Panc1 (cell line): Measurements from ENCODE around the gene MRPS7. TPM values are rescaled to one million over a fixed set of nuclear protein-coding genes. Genes with fewer than 3 reads are reported as not detected.

Source experiments
- ATAC-seq: fragments of 200-7000 bp; cut with Tn5 transposase; 2 replicates; pipeline ENCODE4 v1.9.1; 2020; ENCODE audit warnings: mild to moderate bottlenecking, moderate library complexity
- BruUV-seq: library from RNA; stranded (reverse); fragments of 400-500 nt; replicated peaks from 2 replicates; lab custom pipeline; 2021; lab: Mats Ljungman, UMichigan
- CTCF ChIA-PET: fragments of 300-600 bp; sonication (Branson Sonifier 250); formaldehyde crosslinking; loops from one replicate; lab custom pipeline; 2022; ENCODE audit warnings: antibody characterized with exemption; lab: Charles Lee
- POLR2A ChIA-PET: fragments of 300-600 bp; sonication (Branson Sonifier 250); formaldehyde crosslinking; loops from one replicate; lab custom pipeline; 2022; ENCODE audit warnings: antibody characterized with exemption; lab: Charles Lee
- DNase-seq: peaks from one replicate; pipeline ENCODE4 v3.0.0-alpha.2; 2010; ENCODE audit warnings: low read depth, low spot score
- H3K27ac ChIP-seq: 2 replicates; pipeline ENCODE4 v1.5.1; 2011; ENCODE audit warnings: mild to moderate bottlenecking, low read length, inconsistent platforms
- H3K27me3 ChIP-seq: fragments of 200-500 bp; sonication (Bioruptor generic); 2 replicates; pipeline ENCODE4 v1.6.0; 2014; ENCODE audit warnings: low read length, inconsistent platforms; ENCODE audit not compliant: control insufficient read depth, insufficient read depth
- H3K36me3 ChIP-seq: fragments of 200-500 bp; sonication (Bioruptor generic); 2 replicates; pipeline ENCODE4 v1.5.1; 2014; ENCODE audit warnings: inconsistent platforms, mild to moderate bottlenecking, low read length, moderate library complexity; ENCODE audit not compliant: control insufficient read depth, insufficient read depth
- H3K4me1 ChIP-seq: 2 replicates; pipeline ENCODE4 v1.5.1; 2011; ENCODE audit warnings: inconsistent platforms, mild to moderate bottlenecking, low read length, moderate library complexity; ENCODE audit not compliant: control insufficient read depth, insufficient read depth
- H3K4me3 ChIP-seq, 2 experiments: 2 replicates each; pipeline ENCODE4 v1.5.1; 2011 to 2012; ENCODE audit warnings: low read depth in 2 of 2, low read length in 2 of 2, mild to moderate bottlenecking in 2 of 2, inconsistent platforms in 1 of 2, moderate library complexity in 1 of 2
- H3K9me3 ChIP-seq: fragments of 200-500 bp; sonication (Bioruptor generic); 2 replicates; pipeline ENCODE4 v1.5.1; 2014; ENCODE audit warnings: low read depth, mild to moderate bottlenecking, inconsistent platforms, low read length, moderate library complexity; ENCODE audit not compliant: control insufficient read depth, insufficient read depth
- POLR2AphosphoS5 ChIP-seq: IDR thresholded peaks from 2 replicates; pipeline ENCODE4 v1.6.1; 2012; ENCODE audit warnings: mild to moderate bottlenecking, low read depth, low read length, moderate library complexity
- SIN3A ChIP-seq: IDR thresholded peaks from 2 replicates; pipeline ENCODE4 v1.6.1; 2012; ENCODE audit warnings: low read depth, mild to moderate bottlenecking, low read length, moderate library complexity, borderline replicate concordance; ENCODE audit not compliant: insufficient read depth
- TCF7L2 ChIP-seq: IDR thresholded peaks from 2 replicates; pipeline ENCODE4 v1.6.1; 2011; ENCODE audit warnings: mild to moderate bottlenecking, low read depth, low read length, inconsistent platforms
- in situ Hi-C: cut with HindIII; loops from 2 replicates; pipeline ENCODE4 v1.10.0; 2016; ENCODE audit warnings: low sequenced_read_pairs, low pct_unique_long_range_greater_than_20kb
- intact Hi-C: fragments of 100-400 bp; cut with micrococcal nuclease; formaldehyde crosslinking; loops from one replicate; pipeline ENCODE4 v1.10.0; 2022; ENCODE audit not compliant: unreplicated experiment
- total RNA-seq: library from RNA; stranded (reverse); gene quantifications from one replicate; pipeline ENCODE4 v1.2.1, GENCODE V29; 2021; ENCODE audit not compliant: unreplicated experiment
- TF ChIP-seq, protein P1 (sequence below): fragments of 450-650 bp; IDR thresholded peaks from 2 replicates; pipeline ENCODE4 v1.5.1; 2017; ENCODE audit warnings: mild to moderate bottlenecking
- TF ChIP-seq, protein P2 (sequence below), 2 experiments: IDR thresholded peaks; 2 replicates each; pipeline ENCODE4 v1.6.1; 2011 to 2012; ENCODE audit warnings: low read depth in 2 of 2, control low read depth in 1 of 2, low read length in 1 of 2, mild to moderate bottlenecking in 1 of 2, moderate library complexity in 1 of 2; ENCODE audit not compliant: insufficient read depth in 1 of 2

The MRPS7 gene
- total RNA-seq, 1 experiment from 2014 or later = 85.0 TPM

DNA sequence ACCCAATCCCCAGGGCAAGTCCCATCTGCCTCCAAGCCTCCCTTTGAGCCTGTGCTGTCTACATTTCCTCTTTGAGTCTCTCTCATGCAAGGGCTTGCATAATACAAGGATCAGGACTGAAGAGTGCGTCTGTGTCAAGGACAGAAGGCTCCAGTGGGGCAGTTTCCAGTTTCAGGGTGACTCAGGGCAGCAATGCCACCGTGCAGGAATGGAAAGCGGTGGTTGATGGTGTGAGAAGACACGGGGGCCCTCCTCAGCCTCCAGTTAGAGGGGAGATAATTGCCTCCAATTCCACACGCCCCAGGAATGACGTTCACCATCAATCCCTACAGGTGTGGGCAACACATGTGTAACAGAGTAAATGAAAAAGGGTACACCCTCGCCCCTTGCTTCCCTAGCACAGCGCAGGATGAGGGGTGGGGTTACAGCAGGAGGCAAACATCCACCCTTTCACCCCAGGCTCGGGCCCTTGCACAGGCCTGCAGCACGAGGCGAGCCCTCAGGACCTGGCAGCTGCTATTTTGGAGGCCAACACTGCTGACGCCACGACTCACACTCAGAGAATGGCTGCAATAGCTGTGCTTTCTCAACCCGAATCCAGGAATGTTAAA, 52.4 kb downstream of the MRPS7 start:
- POLR2A ChIA-PET = interaction anchor here (0.6 kb wide), 1 partner anchor 79 kb away, joined by 3 read pairs; no protein-coding TSS in a partner anchor
- DNase-seq (no peak), ATAC-seq (no peak)
- intact Hi-C loops (no loop called here), in situ Hi-C loops (no loop called here)
- H3K36me3 ChIP-seq = no peaks in the 10 kb centered on the region
- no TSS peak for BruUV-seq
- H3K27ac ChIP-seq = no peak overlapping the region
- H3K9me3 ChIP-seq = no peaks in the 10 kb centered on the region
- H3K4me3 ChIP-seq = no peak overlapping the region
- TF ChIP-seq POLR2AphosphoS5 (no peak), TCF7L2 (no peak), SIN3A (no peak)
- TF ChIP-seq, protein P1, sequence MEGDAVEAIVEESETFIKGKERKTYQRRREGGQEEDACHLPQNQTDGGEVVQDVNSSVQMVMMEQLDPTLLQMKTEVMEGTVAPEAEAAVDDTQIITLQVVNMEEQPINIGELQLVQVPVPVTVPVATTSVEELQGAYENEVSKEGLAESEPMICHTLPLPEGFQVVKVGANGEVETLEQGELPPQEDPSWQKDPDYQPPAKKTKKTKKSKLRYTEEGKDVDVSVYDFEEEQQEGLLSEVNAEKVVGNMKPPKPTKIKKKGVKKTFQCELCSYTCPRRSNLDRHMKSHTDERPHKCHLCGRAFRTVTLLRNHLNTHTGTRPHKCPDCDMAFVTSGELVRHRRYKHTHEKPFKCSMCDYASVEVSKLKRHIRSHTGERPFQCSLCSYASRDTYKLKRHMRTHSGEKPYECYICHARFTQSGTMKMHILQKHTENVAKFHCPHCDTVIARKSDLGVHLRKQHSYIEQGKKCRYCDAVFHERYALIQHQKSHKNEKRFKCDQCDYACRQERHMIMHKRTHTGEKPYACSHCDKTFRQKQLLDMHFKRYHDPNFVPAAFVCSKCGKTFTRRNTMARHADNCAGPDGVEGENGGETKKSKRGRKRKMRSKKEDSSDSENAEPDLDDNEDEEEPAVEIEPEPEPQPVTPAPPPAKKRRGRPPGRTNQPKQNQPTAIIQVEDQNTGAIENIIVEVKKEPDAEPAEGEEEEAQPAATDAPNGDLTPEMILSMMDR = no peak
- TF ChIP-seq, protein P2, sequence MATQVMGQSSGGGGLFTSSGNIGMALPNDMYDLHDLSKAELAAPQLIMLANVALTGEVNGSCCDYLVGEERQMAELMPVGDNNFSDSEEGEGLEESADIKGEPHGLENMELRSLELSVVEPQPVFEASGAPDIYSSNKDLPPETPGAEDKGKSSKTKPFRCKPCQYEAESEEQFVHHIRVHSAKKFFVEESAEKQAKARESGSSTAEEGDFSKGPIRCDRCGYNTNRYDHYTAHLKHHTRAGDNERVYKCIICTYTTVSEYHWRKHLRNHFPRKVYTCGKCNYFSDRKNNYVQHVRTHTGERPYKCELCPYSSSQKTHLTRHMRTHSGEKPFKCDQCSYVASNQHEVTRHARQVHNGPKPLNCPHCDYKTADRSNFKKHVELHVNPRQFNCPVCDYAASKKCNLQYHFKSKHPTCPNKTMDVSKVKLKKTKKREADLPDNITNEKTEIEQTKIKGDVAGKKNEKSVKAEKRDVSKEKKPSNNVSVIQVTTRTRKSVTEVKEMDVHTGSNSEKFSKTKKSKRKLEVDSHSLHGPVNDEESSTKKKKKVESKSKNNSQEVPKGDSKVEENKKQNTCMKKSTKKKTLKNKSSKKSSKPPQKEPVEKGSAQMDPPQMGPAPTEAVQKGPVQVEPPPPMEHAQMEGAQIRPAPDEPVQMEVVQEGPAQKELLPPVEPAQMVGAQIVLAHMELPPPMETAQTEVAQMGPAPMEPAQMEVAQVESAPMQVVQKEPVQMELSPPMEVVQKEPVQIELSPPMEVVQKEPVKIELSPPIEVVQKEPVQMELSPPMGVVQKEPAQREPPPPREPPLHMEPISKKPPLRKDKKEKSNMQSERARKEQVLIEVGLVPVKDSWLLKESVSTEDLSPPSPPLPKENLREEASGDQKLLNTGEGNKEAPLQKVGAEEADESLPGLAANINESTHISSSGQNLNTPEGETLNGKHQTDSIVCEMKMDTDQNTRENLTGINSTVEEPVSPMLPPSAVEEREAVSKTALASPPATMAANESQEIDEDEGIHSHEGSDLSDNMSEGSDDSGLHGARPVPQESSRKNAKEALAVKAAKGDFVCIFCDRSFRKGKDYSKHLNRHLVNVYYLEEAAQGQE (IDR thresholded peaks at IDR 0.05; ENCODE audit: insufficient read depth in 1 of 2, low read depth in 2 of 2, low read length in 1 of 2) = no peak
- H3K27me3 ChIP-seq = no peaks in the 10 kb centered on the region
- CTCF ChIA-PET = no interaction called here
- no peaks in the 10 kb centered on the region for H3K4me1 ChIP-seq

DNA sequence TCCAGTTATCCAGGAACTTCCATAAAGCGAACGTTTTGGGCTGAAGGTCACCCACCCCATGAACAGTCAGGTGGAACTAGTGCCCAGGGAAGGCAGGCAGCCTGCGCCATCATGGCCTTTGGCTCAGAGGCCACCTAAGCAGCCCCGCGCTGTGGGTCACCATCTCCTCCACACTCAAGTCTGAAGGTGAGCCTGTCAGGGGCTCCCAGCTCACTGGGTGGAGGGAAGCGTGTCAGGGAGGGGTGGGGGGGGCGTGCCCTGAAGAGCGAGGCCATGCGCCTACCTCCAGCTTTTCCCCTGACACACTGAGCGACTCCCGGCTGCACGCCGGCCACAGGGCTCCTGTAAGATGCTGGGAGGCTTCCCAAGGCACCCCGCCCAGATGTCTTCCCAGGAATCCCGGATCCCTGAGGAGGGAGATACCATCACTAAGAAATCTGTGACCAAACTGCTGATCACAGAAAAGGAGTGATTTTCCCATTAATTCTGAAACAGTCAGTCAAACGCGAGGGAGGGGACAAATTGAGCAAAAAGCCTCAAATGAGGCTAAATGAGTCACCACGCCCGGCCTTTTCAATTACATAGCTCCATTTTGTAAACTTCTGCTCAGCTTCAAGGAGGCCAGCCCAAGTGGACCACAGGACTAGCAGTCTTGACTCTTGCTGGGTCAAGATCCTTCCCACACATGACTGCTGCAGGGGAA, 54.0 kb downstream of the MRPS7 start:
- ChIA-PET POLR2A (interaction anchor here (0.7 kb wide), 1 partner anchor 85 kb away, joined by 4 read pairs; no protein-coding TSS in a partner anchor), CTCF (interaction anchor here (0.6 kb wide), 1 partner anchor 78 kb away, joined by 4 read pairs; no protein-coding TSS in a partner anchor)
- ATAC-seq = no peak
- H3K36me3 ChIP-seq = no peaks in the 10 kb centered on the region
- TF ChIP-seq SIN3A = no peak
- TF ChIP-seq, protein P1 = no peak
- no peak for TF ChIP-seq TCF7L2
- no peak for TF ChIP-seq POLR2AphosphoS5
- TF ChIP-seq, protein P2 (IDR thresholded peaks at IDR 0.05; ENCODE audit: insufficient read depth in 1 of 2, low read depth in 2 of 2, low read length in 1 of 2) = no peak
- intact Hi-C loops = no loop called here
- H3K27me3 ChIP-seq = no peaks in the 10 kb centered on the region
- no TSS peak for BruUV-seq
- H3K9me3 ChIP-seq = no peaks in the 10 kb centered on the region
- no peak overlapping the region for H3K27ac ChIP-seq
- DNase-seq = no peak
- in situ Hi-C loops = no loop called here
- H3K4me1 ChIP-seq = no peaks in the 10 kb centered on the region
- H3K4me3 ChIP-seq = no peak overlapping the region
